ENCODE results near the gene ATP9A.

GRCh38 chr20:51775241-51775640 lies 7.1 kb upstream of the ATP9A start:
- TF ChIP-seq CTCF (IDR thresholded peaks at IDR 0.05; ENCODE audit: insufficient read depth, low read length) (no peak), GABPA (IDR thresholded peaks at IDR 0.05; ENCODE audit: low read depth) (no peak), SPI1 (IDR thresholded peaks at IDR 0.05; ENCODE audit: borderline replicate concordance, low read depth) (no peak), POLR2AphosphoS5 (IDR thresholded peaks at IDR 0.05; ENCODE audit: low read depth) (no peak)
- TF ChIP-seq, protein P1, sequence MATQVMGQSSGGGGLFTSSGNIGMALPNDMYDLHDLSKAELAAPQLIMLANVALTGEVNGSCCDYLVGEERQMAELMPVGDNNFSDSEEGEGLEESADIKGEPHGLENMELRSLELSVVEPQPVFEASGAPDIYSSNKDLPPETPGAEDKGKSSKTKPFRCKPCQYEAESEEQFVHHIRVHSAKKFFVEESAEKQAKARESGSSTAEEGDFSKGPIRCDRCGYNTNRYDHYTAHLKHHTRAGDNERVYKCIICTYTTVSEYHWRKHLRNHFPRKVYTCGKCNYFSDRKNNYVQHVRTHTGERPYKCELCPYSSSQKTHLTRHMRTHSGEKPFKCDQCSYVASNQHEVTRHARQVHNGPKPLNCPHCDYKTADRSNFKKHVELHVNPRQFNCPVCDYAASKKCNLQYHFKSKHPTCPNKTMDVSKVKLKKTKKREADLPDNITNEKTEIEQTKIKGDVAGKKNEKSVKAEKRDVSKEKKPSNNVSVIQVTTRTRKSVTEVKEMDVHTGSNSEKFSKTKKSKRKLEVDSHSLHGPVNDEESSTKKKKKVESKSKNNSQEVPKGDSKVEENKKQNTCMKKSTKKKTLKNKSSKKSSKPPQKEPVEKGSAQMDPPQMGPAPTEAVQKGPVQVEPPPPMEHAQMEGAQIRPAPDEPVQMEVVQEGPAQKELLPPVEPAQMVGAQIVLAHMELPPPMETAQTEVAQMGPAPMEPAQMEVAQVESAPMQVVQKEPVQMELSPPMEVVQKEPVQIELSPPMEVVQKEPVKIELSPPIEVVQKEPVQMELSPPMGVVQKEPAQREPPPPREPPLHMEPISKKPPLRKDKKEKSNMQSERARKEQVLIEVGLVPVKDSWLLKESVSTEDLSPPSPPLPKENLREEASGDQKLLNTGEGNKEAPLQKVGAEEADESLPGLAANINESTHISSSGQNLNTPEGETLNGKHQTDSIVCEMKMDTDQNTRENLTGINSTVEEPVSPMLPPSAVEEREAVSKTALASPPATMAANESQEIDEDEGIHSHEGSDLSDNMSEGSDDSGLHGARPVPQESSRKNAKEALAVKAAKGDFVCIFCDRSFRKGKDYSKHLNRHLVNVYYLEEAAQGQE (IDR thresholded peaks at IDR 0.05; ENCODE audit: insufficient replicate concordance, low read depth): no peak

All from HL-60 (cell line).